ENCODE data around the gene FAP. TPM values are rescaled to one million over a fixed set of nuclear protein-coding genes. Genes with fewer than 3 reads are reported as not detected.

Gene FAP
- total RNA-seq, 2 donors from 2014 or later: 2.3 to 4.2 TPM

- H3K4me1 ChIP-seq: no peaks in the 10 kb centered on the region
- H3K9me3 ChIP-seq: no peaks in the 10 kb centered on the region
- no peaks in the 10 kb centered on the region for H3K27me3 ChIP-seq
- WGBS, 2 donors: 91 to 98% methylated on average over 14 to 25 of the region's 38 CpGs
- no peak for DNase-seq
- intact Hi-C loops (cut with DNase I): no loop called here
- H3K36me3 ChIP-seq (replicated peaks in 1 of 2; ENCODE audit: insufficient read depth in 1 of 2, low read depth in 2 of 2): no peaks in the 10 kb centered on the region
- no peak for ATAC-seq
- no peak overlapping the region for H3K4me3 ChIP-seq
- H3K27ac ChIP-seq: no peak overlapping the region
- TF ChIP-seq CTCF (IDR thresholded peaks at IDR 0.05): no peak
- TF ChIP-seq POLR2A (IDR thresholded peaks at IDR 0.05): no peak
Measured at GRCh38 chr2:162234620-162235462, 8.4 kb downstream of the FAP start.

GRCh38 chr2:162233197-162233596 is 10.0 kb downstream of the FAP start:
- no peak overlapping the region for H3K27ac ChIP-seq
- WGBS, 2 donors: 71 to 78% methylated on average over 1 of the region's 1 CpG
- H3K27me3 ChIP-seq: no peaks in the 10 kb centered on the region
- H3K4me1 ChIP-seq: no peaks in the 10 kb centered on the region
- H3K36me3 ChIP-seq (replicated peaks in 1 of 2; ENCODE audit: insufficient read depth in 1 of 2, low read depth in 2 of 2): no peaks in the 10 kb centered on the region
- H3K9me3 ChIP-seq: no peaks in the 10 kb centered on the region
- intact Hi-C loops (cut with DNase I): no loop called here
- DNase-seq (no peak), ATAC-seq (no peak)
- no peak overlapping the region for H3K4me3 ChIP-seq
- no peak for TF ChIP-seq POLR2A (IDR thresholded peaks at IDR 0.05)
- no peak for TF ChIP-seq CTCF (IDR thresholded peaks at IDR 0.05)

- no peaks in the 10 kb centered on the region for H3K9me3 ChIP-seq
- H3K27ac ChIP-seq: no peak overlapping the region
- H3K4me1 ChIP-seq: no peaks in the 10 kb centered on the region
- ATAC-seq (no peak), DNase-seq (no peak)
- no peaks in the 10 kb centered on the region for H3K27me3 ChIP-seq
- no peaks in the 10 kb centered on the region for H3K36me3 ChIP-seq (replicated peaks in 1 of 2; ENCODE audit: insufficient read depth in 1 of 2, low read depth in 2 of 2)
- WGBS, 2 donors: 70 to 74% methylated on average over 2 of the region's 2 CpGs
- no peak overlapping the region for H3K4me3 ChIP-seq
- intact Hi-C loops (cut with DNase I): no loop called here
- TF ChIP-seq POLR2A (IDR thresholded peaks at IDR 0.05) (no peak), CTCF (IDR thresholded peaks at IDR 0.05) (no peak)
Measured at GRCh38 chr2:162232671-162233070, 10.6 kb downstream of the FAP start.

GRCh38 chr2:162232027-162232426 is 11.2 kb downstream of the FAP start:
- H3K27me3 ChIP-seq: no peaks in the 10 kb centered on the region
- no peak for TF ChIP-seq POLR2A (IDR thresholded peaks at IDR 0.05)
- TF ChIP-seq CTCF (IDR thresholded peaks at IDR 0.05): no peak
- 41 to 66% methylated on average over 2 of the region's 2 CpGs for WGBS, 2 donors
- no peaks in the 10 kb centered on the region for H3K4me1 ChIP-seq
- H3K4me3 ChIP-seq: no peak overlapping the region
- no peak overlapping the region for H3K27ac ChIP-seq
- ATAC-seq: no peak
- no peaks in the 10 kb centered on the region for H3K36me3 ChIP-seq (replicated peaks in 1 of 2; ENCODE audit: insufficient read depth in 1 of 2, low read depth in 2 of 2)
- DNase-seq: no peak
- H3K9me3 ChIP-seq: no peaks in the 10 kb centered on the region
- intact Hi-C loops (cut with DNase I): no loop called here

- ATAC-seq (no peak), DNase-seq (no peak)
- H3K27ac ChIP-seq: no peak overlapping the region
- no peaks in the 10 kb centered on the region for H3K9me3 ChIP-seq
- H3K4me3 ChIP-seq: no peak overlapping the region
- intact Hi-C loops (cut with DNase I): no loop called here
- H3K27me3 ChIP-seq: no peaks in the 10 kb centered on the region
- no peak for TF ChIP-seq POLR2A (IDR thresholded peaks at IDR 0.05)
- 55 to 78% methylated on average over 1 of the region's 1 CpG for WGBS, 2 donors
- no peaks in the 10 kb centered on the region for H3K36me3 ChIP-seq (replicated peaks in 1 of 2; ENCODE audit: insufficient read depth in 1 of 2, low read depth in 2 of 2)
- no peaks in the 10 kb centered on the region for H3K4me1 ChIP-seq
Measured at GRCh38 chr2:162230761-162231160, 12.5 kb downstream of the FAP start.
